K562 (cell line): ENCODE results near the gene SIRT5. TPM values are rescaled to one million over a fixed set of nuclear protein-coding genes. Genes with fewer than 3 reads are reported as not detected.

ENCODE experiments used
- CAMTA2 ChIP-seq: fragments of 250-450 bp; sonication (Bioruptor Pico); conservative IDR thresholded peaks from 2 replicates; pipeline ENCODE4 v1.5.1; 2022
- CCNT2 ChIP-seq: IDR thresholded peaks from 2 replicates; pipeline ENCODE4 v1.6.1; 2011; ENCODE audit warnings: borderline replicate concordance, low read depth, mild to moderate bottlenecking, moderate library complexity, mixed read lengths, low read length; ENCODE audit not compliant: insufficient read length; ENCODE audit errors: extremely low read depth
- CHCHD3 ChIP-seq: fragments of 250-450 bp; sonication (Bioruptor Pico); IDR thresholded peaks from 2 replicates; pipeline ENCODE4 v2.1.2; 2022; ENCODE audit warnings: mild to moderate bottlenecking
- CXXC5 ChIP-seq: fragments of 250-450 bp; sonication (Bioruptor Pico); IDR thresholded peaks from 2 replicates; pipeline ENCODE4 v1.8.0; 2022; ENCODE audit warnings: inconsistent platforms, mild to moderate bottlenecking, moderate library complexity
- GATAD2B ChIP-seq: fragments of 450-650 bp; IDR thresholded peaks from 2 replicates; pipeline ENCODE4 v1.6.1; 2017; ENCODE audit warnings: mild to moderate bottlenecking, borderline replicate concordance
- MAFK ChIP-seq: IDR thresholded peaks from 2 replicates; pipeline ENCODE4 v1.6.1; 2011; ENCODE audit warnings: low read length, improper control_type of control experiment
- MEF2A ChIP-seq: IDR thresholded peaks from 2 replicates; pipeline ENCODE4 v1.6.1; 2011; ENCODE audit warnings: low read depth, mild to moderate bottlenecking, low read length, moderate library complexity; ENCODE audit not compliant: control insufficient read depth
- NR2F6 ChIP-seq: fragments of 450-650 bp; formaldehyde crosslinking; IDR thresholded peaks from 2 replicates; pipeline ENCODE4 v1.4.0; 2020; ENCODE audit warnings: mild to moderate bottlenecking
- POLR2A ChIP-seq: fragments of 450-650 bp; conservative IDR thresholded peaks from 2 replicates; pipeline ENCODE4 v1.6.1; 2016
- RHOXF2B ChIP-seq: fragments of 250-450 bp; sonication (Bioruptor Pico); conservative IDR thresholded peaks from 2 replicates; pipeline ENCODE4 v1.5.1; 2021
- SAFB ChIP-seq: fragments of 200-400 bp; formaldehyde crosslinking; IDR thresholded peaks from 2 replicates; pipeline ENCODE4 v1.6.1; 2017; ENCODE audit warnings: low read depth, low read length, borderline replicate concordance
- TRIM25 ChIP-seq: fragments of 450-650 bp; IDR thresholded peaks from 2 replicates; pipeline ENCODE4 v1.7.0; 2016; ENCODE audit warnings: borderline replicate concordance
- ZBTB40 ChIP-seq, 2 experiments: fragments of 450-650 bp in 1 of 2; sonication (generic) in 1 of 2; formaldehyde crosslinking in 1 of 2; IDR thresholded peaks; 2 replicates each; pipeline versions ENCODE4 v1.7.1 to v1.9.0; 2016 to 2022; ENCODE audit warnings: inconsistent platforms in 1 of 2, mild to moderate bottlenecking in 1 of 2, missing genetic modification reagents in 1 of 2
- ZNF146 ChIP-seq: IDR thresholded peaks from one replicate; pipeline ENCODE4 v1.6.1; 2018; ENCODE audit warnings: missing compliant biosample characterization; ENCODE audit not compliant: unreplicated experiment
- ZNF589 ChIP-seq: fragments of 200-800 bp; sonication (Bioruptor generic); IDR thresholded peaks from 2 replicates; pipeline ENCODE4 v1.6.1; 2016; ENCODE audit warnings: low read depth, missing genetic modification characterization, missing compliant biosample characterization
- ZNF695 ChIP-seq: fragments of 450-650 bp; formaldehyde crosslinking; IDR thresholded peaks from 2 replicates; pipeline ENCODE4 v1.4.0; 2020; ENCODE audit warnings: mild to moderate bottlenecking, moderate library complexity
- ZNF717 ChIP-seq: fragments of 250-450 bp; sonication (Bioruptor Pico); IDR thresholded peaks from 2 replicates; pipeline ENCODE4 v1.5.0; 2021
- ZNF785 ChIP-seq: fragments of 250-450 bp; sonication (Bioruptor Pico); IDR thresholded peaks from 2 replicates; pipeline ENCODE4 v1.4.0; 2020; ENCODE audit warnings: mild to moderate bottlenecking
- polyA plus RNA-seq, 8 experiments: library from polyadenylated mRNA; depleted of rRNA in 4 of 8; stranded (reverse) in 5 of 8; unstranded in 3 of 8; fragments of >200 nt; fragmentation: Nextera tagmentation in 2 of 8; fragmentation: Illumina TruSeq in 1 of 8; extraction: Ambion mirVana in 2 of 8; extraction: Trizol in 1 of 8; gene quantifications; 2 replicates each; pipeline versions ENCODE4 v1.2.1 to v1.2.3, GENCODE V29; 2011 to 2014; ENCODE audit warnings: inconsistent platforms in 1 of 8, missing spikeins in 1 of 8
- total RNA-seq, 7 experiments: library from RNA; depleted of rRNA in 6 of 7; stranded (reverse); fragments of >200 nt in 6 of 7; fragmentation: Illumina TruSeq in 2 of 7; extraction: Trizol in 2 of 7; gene quantifications; 2 replicates each; pipeline versions ENCODE4 v1.2.1 to v1.2.3, GENCODE V29; 2011 to 2021; ENCODE audit warnings: low replicate concordance in 1 of 7

The SIRT5 gene
- total and polyA plus RNA-seq, 9 of the 15 experiments (the other 6 are each of a cell fraction or from before 2014, with no cell fraction given), result 2.1 to 15.7 (median 11.4) TPM

GRCh38 chr6:13574571-13575376 lies at the start of gene SIRT5 (continued):
- peak; percentile 63; the same call in 1 of the 2 replicates for TF ChIP-seq TRIM25
- peak; percentile 10 for TF ChIP-seq ZBTB40 (IDR thresholded peaks at IDR 0.05)
- no peak for TF ChIP-seq ZBTB40 (CRISPR knock-in tag; IDR thresholded peaks at IDR 0.05)
- TF ChIP-seq CXXC5 (CRISPR knock-in tag), result peak; percentile 64
- no peak for TF ChIP-seq CCNT2
- no peak; the same call in 1 of the 2 replicates for TF ChIP-seq ZNF589 (CRISPR knock-in tag)
- no peak; the same call in 1 of the 2 replicates for TF ChIP-seq RHOXF2B (CRISPR knock-in tag)
- TF ChIP-seq GATAD2B, result no peak; the same call in 1 of the 2 replicates
- peak; percentile 59; the same call in 1 of the 2 replicates for TF ChIP-seq NR2F6 (CRISPR knock-in tag)
- TF ChIP-seq ZNF717 (CRISPR knock-in tag), result no peak
- 0 out of 2 replicates have a peak, but pooled peaks have one; percentile 55 for TF ChIP-seq ZNF785 (CRISPR knock-in tag)
- no peak for TF ChIP-seq SAFB
- no peak for TF ChIP-seq ZNF146 (CRISPR knock-in tag)
- 0 out of 2 replicates have a peak, but pooled peaks have one; percentile 53 for TF ChIP-seq ZNF695 (CRISPR knock-in tag)
- no peak for TF ChIP-seq CHCHD3 (CRISPR knock-in tag)
- no peak for TF ChIP-seq CAMTA2 (CRISPR knock-in tag)
- peak; percentile 96 for TF ChIP-seq POLR2A
- TF ChIP-seq MEF2A, result peak; percentile 8; the same call in 1 of the 2 replicates
- no peak for TF ChIP-seq MAFK
